K562 (cell line): ENCODE data around the gene PET100. TPM values are rescaled to one million over a fixed set of nuclear protein-coding genes. Genes with fewer than 3 reads are reported as not detected.

ENCODE experiments used
- ATAC-seq: fragments of 200-7000 bp; cut with Tn5 transposase; 3 replicates; pipeline ENCODE4 v1.9.1; 2020; ENCODE audit warnings: moderate library complexity
- BruUV-seq: library from RNA; stranded (reverse); fragments of 400-500 nt; replicated peaks from 2 replicates; lab custom pipeline; 2021; lab: Mats Ljungman, UMichigan
- CTCF ChIA-PET: fragments of 300-600 bp; formaldehyde crosslinking; extraction: SDS; loops from one replicate; lab custom pipeline; 2021; ENCODE audit warnings: low intra/inter-chr PET ratio; lab: Yijun Ruan, JAX
- POLR2A ChIA-PET: fragments of 300-600, 350-650 bp; sonication (Branson Sonifier 250); formaldehyde crosslinking; extraction: SDS; loops from one replicate; lab custom pipeline; 2021; ENCODE audit warnings: antibody characterized with exemption, inconsistent platforms; lab: Yijun Ruan, JAX
- DNase-seq, 4 experiments: peaks; one replicate each; pipeline versions ENCODE4 v3.0.0 to v3.0.0-alpha.2; 2011 to 2018; ENCODE audit warnings: low spot score in 3 of 4, mixed read lengths in 3 of 4; ENCODE audit errors: extremely low read depth in 1 of 4
- FAIRE-seq: peaks from 2 replicates; lab custom pipeline; 2011; peaks lifted over from hg19 to GRCh38; lab: Jason Lieb, UNC
- H2AFZ ChIP-seq: 2 replicates; pipeline ENCODE4 v1.6.0; 2011; ENCODE audit warnings: low read depth, low read length, control low read depth, inconsistent platforms
- H3K27ac ChIP-seq: fragments of 200-600 bp; 3 replicates; pipeline ENCODE4 v1.8.0; 2011; ENCODE audit warnings: low read depth, mild to moderate bottlenecking, control low read depth, inconsistent platforms, low read length, moderate library complexity, mixed read lengths; ENCODE audit errors: extremely low read depth
- H3K27me3 ChIP-seq, 2 experiments: fragments of 300-600 bp in 1 of 2; 2 replicates in 1 of 2; 3 replicates in 1 of 2; pipeline versions ENCODE4 v1.6.0 to v1.8.0; 2011; ENCODE audit warnings: inconsistent platforms in 2 of 2, low read length in 2 of 2, mild to moderate bottlenecking in 1 of 2, mixed read lengths in 1 of 2, moderate library complexity in 1 of 2; ENCODE audit not compliant: control insufficient read depth in 2 of 2, insufficient read depth in 2 of 2
- H3K36me3 ChIP-seq: fragments of 300-600 bp; 3 replicates; pipeline ENCODE4 v1.8.0; 2011; ENCODE audit warnings: mild to moderate bottlenecking, low read length, inconsistent platforms; ENCODE audit not compliant: control insufficient read depth, insufficient read depth
- H3K4me1 ChIP-seq, 2 experiments: fragments of 200-600 bp in 1 of 2; replicated peaks in 1 of 2; 2 replicates in 1 of 2; 3 replicates in 1 of 2; pipeline versions ENCODE4 v1.5.1 to v1.8.0; 2011; ENCODE audit warnings: inconsistent platforms in 2 of 2, low read length in 2 of 2, mild to moderate bottlenecking in 1 of 2, mixed read lengths in 1 of 2, moderate library complexity in 1 of 2; ENCODE audit not compliant: control insufficient read depth in 2 of 2, insufficient read depth in 2 of 2
- H3K4me2 ChIP-seq: 2 replicates; pipeline ENCODE4 v1.6.1; 2011; ENCODE audit warnings: low read length, control low read depth, inconsistent platforms, mixed read lengths; ENCODE audit not compliant: insufficient read depth
- H3K4me3 ChIP-seq: fragments of 200-600 bp; sonication (generic), shearing (Covaris generic); 2 replicates; pipeline ENCODE4 v1.5.1; 2016; ENCODE audit warnings: control low read depth, inconsistent platforms
- H3K79me2 ChIP-seq: fragments of 200-600 bp; 3 replicates; pipeline ENCODE4 v1.8.0; 2011; ENCODE audit warnings: low read length, inconsistent platforms; ENCODE audit not compliant: control insufficient read depth, insufficient read depth
- H3K9ac ChIP-seq, 2 experiments: 2 replicates each; pipeline versions ENCODE4 v1.6.0 to v1.6.1; 2011; ENCODE audit warnings: low read depth in 2 of 2, low read length in 2 of 2, control low read depth in 1 of 2, inconsistent platforms in 1 of 2, mild to moderate bottlenecking in 1 of 2, mixed read lengths in 1 of 2; ENCODE audit not compliant: insufficient read depth in 1 of 2
- H3K9me1 ChIP-seq: one replicate; pipeline ENCODE4 v1.6.0; 2011; ENCODE audit warnings: inconsistent platforms, mild to moderate bottlenecking, low read length, moderate library complexity; ENCODE audit not compliant: control insufficient read depth, insufficient read depth
- H3K9me3 ChIP-seq: replicated peaks from 2 replicates; pipeline ENCODE4 v1.5.1; 2011; ENCODE audit warnings: low read depth, low read length, inconsistent platforms; ENCODE audit not compliant: control insufficient read depth, insufficient read depth
- H4K20me1 ChIP-seq: replicated peaks from 2 replicates; pipeline ENCODE4 v1.6.1; 2011; ENCODE audit warnings: low read length, inconsistent platforms, mixed read lengths; ENCODE audit not compliant: control insufficient read depth, insufficient read depth
- CBFA2T3 ChIP-seq: fragments of 450-650 bp; IDR thresholded peaks from 2 replicates; pipeline ENCODE4 v1.6.1; 2017
- CEBPG ChIP-seq, 3 experiments: fragments of 200-800 bp in 1 of 3; sonication (Bioruptor generic) in 1 of 3; sonication (generic) in 1 of 3; formaldehyde crosslinking in 1 of 3; IDR thresholded peaks in 2 of 3; conservative IDR thresholded peaks in 1 of 3; 2 replicates each; pipeline versions ENCODE4 v1.6.1 to v1.8.0; 2016 to 2022; ENCODE audit warnings: missing compliant biosample characterization in 2 of 3, missing genetic modification characterization in 2 of 3, mild to moderate bottlenecking in 1 of 3, missing genetic modification reagents in 1 of 3
- FOXA3 ChIP-seq, 2 experiments: fragments of 450-650 bp in 1 of 2; sonication (generic) in 1 of 2; formaldehyde crosslinking; IDR thresholded peaks in 1 of 2; conservative IDR thresholded peaks in 1 of 2; 2 replicates each; pipeline versions ENCODE4 v1.4.0 to v1.8.0; 2020 to 2022; ENCODE audit warnings: mild to moderate bottlenecking in 2 of 2, missing genetic modification reagents in 1 of 2
- HMG20A ChIP-seq: fragments of 450-650 bp; formaldehyde crosslinking; conservative IDR thresholded peaks from 2 replicates; pipeline ENCODE4 v1.4.0; 2020; ENCODE audit warnings: mild to moderate bottlenecking, mixed read lengths
- KDM2B ChIP-seq: fragments of 250-450 bp; sonication (Bioruptor Pico); IDR thresholded peaks from 2 replicates; pipeline ENCODE4 v1.8.0; 2021; ENCODE audit warnings: mild to moderate bottlenecking, moderate library complexity
- MEIS2 ChIP-seq: fragments of 450-650 bp; IDR thresholded peaks from 2 replicates; pipeline ENCODE4 v1.6.1; 2014; ENCODE audit warnings: mild to moderate bottlenecking; ENCODE audit not compliant: partially characterized antibody
- RAD21 ChIP-seq, 2 experiments: fragments of 250-450 bp in 1 of 2; fragments of 450-650 bp in 1 of 2; sonication (Bioruptor Pico) in 1 of 2; formaldehyde crosslinking in 1 of 2; IDR thresholded peaks in 1 of 2; conservative IDR thresholded peaks in 1 of 2; 2 replicates each; pipeline versions ENCODE4 v1.4.0 to v1.8.0; 2020 to 2022; ENCODE audit warnings: mild to moderate bottlenecking in 2 of 2, moderate library complexity in 1 of 2
- TFE3 ChIP-seq: fragments of 450-650 bp; formaldehyde crosslinking; IDR thresholded peaks from 2 replicates; pipeline ENCODE4 v1.4.0; 2020; ENCODE audit warnings: mild to moderate bottlenecking, mixed read lengths
- ZNF695 ChIP-seq: fragments of 450-650 bp; formaldehyde crosslinking; IDR thresholded peaks from 2 replicates; pipeline ENCODE4 v1.4.0; 2020; ENCODE audit warnings: mild to moderate bottlenecking, moderate library complexity
- WGBS: fragments of 100-300 bp; shearing (Covaris generic); methylation state at CpG from one replicate; pipeline ENCODE4 v1.1.6; 2016; ENCODE audit warnings: low coverage, mixed read lengths; ENCODE audit not compliant: insufficient coverage; ENCODE audit errors: missing lambda C conversion rate; 5-methylcytosine and 5-hydroxymethylcytosine counted together
- in situ Hi-C: fragments of 300-500 bp; cut with MboI; formaldehyde crosslinking; loops from 4 replicates; pipeline ENCODE4 v1.15.0; 2018; ENCODE audit warnings: inconsistent platforms, mixed read lengths
- intact Hi-C: fragments of 100-400 bp; cut with micrococcal nuclease; formaldehyde crosslinking; loops from 2 replicates; pipeline ENCODE4 v1.14.2; 2022
- polyA plus RNA-seq, 8 experiments: library from polyadenylated mRNA; depleted of rRNA in 4 of 8; stranded (reverse) in 5 of 8; unstranded in 3 of 8; fragments of >200 nt; fragmentation: Nextera tagmentation in 2 of 8; fragmentation: Illumina TruSeq in 1 of 8; extraction: Ambion mirVana in 2 of 8; extraction: Trizol in 1 of 8; gene quantifications; 2 replicates each; pipeline versions ENCODE4 v1.2.1 to v1.2.3, GENCODE V29; 2011 to 2014; ENCODE audit warnings: inconsistent platforms in 1 of 8, missing spikeins in 1 of 8
- total RNA-seq, 7 experiments: library from RNA; depleted of rRNA in 6 of 7; stranded (reverse); fragments of >200 nt in 6 of 7; fragmentation: Illumina TruSeq in 2 of 7; extraction: Trizol in 2 of 7; gene quantifications; 2 replicates each; pipeline versions ENCODE4 v1.2.1 to v1.2.3, GENCODE V29; 2011 to 2021; ENCODE audit warnings: low replicate concordance in 1 of 7
- TF ChIP-seq, protein P1 (sequence below): fragments of 450-650 bp; IDR thresholded peaks from 2 replicates; pipeline ENCODE4 v1.6.1; 2017; ENCODE audit warnings: antibody characterized with exemption
- TF ChIP-seq, protein P2 (sequence below): sonication (generic); formaldehyde crosslinking; IDR thresholded peaks from 2 replicates; pipeline ENCODE4 v1.9.0; 2022; ENCODE audit warnings: mild to moderate bottlenecking, missing genetic modification reagents
- TF ChIP-seq, protein P3 (sequence below): sonication (generic); formaldehyde crosslinking; IDR thresholded peaks from 2 replicates; pipeline ENCODE4 v1.8.0; 2022; ENCODE audit warnings: missing genetic modification reagents, mild to moderate bottlenecking, borderline replicate concordance

PET100 gene
- total and polyA plus RNA-seq, 9 of the 15 experiments (the other 6 are each of a cell fraction or from before 2014, with no cell fraction given), result 62.3 to 351 (median 98.3) TPM

- peak overlapping the region; percentile 22; the same call in 1 of the 2 replicates for H2AFZ ChIP-seq
- peak overlapping the region; percentile 57; the same call in 1 of the 2 replicates for H3K4me2 ChIP-seq
- H3K9me3 ChIP-seq, result no peaks in the 10 kb centered on the region
- no peaks in the 10 kb centered on the region for H4K20me1 ChIP-seq
- in situ Hi-C loops (loop anchor here (5.0 kb wide), 1 partner anchor 92 kb away; no protein-coding TSS in a partner anchor), intact Hi-C loops (no loop called here)
- POLR2A ChIA-PET, result no interaction called here
- FAIRE-seq, result peak; percentile 71
- DNase-seq, result peak in 3 of 4 experiments; percentile 26 to 40 (median 34)
- no TSS peak for BruUV-seq
- peaks cover 3% of the 10 kb centered on the region for H3K9me1 ChIP-seq
- no peak overlapping the region for H3K4me3 ChIP-seq
- no peak overlapping the region for H3K9ac ChIP-seq
- CTCF ChIA-PET, result interaction anchor here (1.3 to 2.6 kb wide), 3 partner anchors 27 to 120 kb away, joined by 6 to 28 read pairs (median 6); no protein-coding TSS in a partner anchor
- peaks cover 15% of the 10 kb centered on the region; the same call in 2 of the 3 replicates for H3K79me2 ChIP-seq
- H3K27ac ChIP-seq, result no peak overlapping the region
- WGBS, result 26% methylated on average over 29 of the region's 30 CpGs
- ATAC-seq, result peak; percentile 12; the same call in 1 of the 3 replicates
- H3K27me3 ChIP-seq, result 0 out of 5 replicates have a peak, but pooled peaks cover 0 to 8% of the 10 kb centered on the region in 2 experiments
- H3K36me3 ChIP-seq, result peaks cover 10% of the 10 kb centered on the region; the same call in 2 of the 3 replicates
- peaks cover 10 to 26% of the 10 kb centered on the region in 2 experiments; a peak in 4 of 5 replicates for H3K4me1 ChIP-seq
- TF ChIP-seq HMG20A (CRISPR knock-in tag) (no peak), CBFA2T3 (no peak), TFE3 (CRISPR knock-in tag) (peak; percentile 89), CEBPG (CRISPR knock-in tag; IDR thresholded peaks at IDR 0.05) (no peak), CEBPG (tag; conservative IDR thresholded peaks at IDR 0.05 in 1 of 2, IDR thresholded peaks at IDR 0.05 in 1 of 2) (no peak), ZNF695 (CRISPR knock-in tag) (no peak), RAD21 (CRISPR knock-in tag; conservative IDR thresholded peaks at IDR 0.05 in 1 of 2, IDR thresholded peaks at IDR 0.05 in 1 of 2) (peak in 1 of 2 experiments; percentile 51; a peak in 3 of 4 replicates), KDM2B (CRISPR knock-in tag) (no peak), FOXA3 (CRISPR knock-in tag; conservative IDR thresholded peaks at IDR 0.05 in 1 of 2, IDR thresholded peaks at IDR 0.05 in 1 of 2) (no peak), MEIS2 (peak; percentile 38)
- TF ChIP-seq, protein P1, sequence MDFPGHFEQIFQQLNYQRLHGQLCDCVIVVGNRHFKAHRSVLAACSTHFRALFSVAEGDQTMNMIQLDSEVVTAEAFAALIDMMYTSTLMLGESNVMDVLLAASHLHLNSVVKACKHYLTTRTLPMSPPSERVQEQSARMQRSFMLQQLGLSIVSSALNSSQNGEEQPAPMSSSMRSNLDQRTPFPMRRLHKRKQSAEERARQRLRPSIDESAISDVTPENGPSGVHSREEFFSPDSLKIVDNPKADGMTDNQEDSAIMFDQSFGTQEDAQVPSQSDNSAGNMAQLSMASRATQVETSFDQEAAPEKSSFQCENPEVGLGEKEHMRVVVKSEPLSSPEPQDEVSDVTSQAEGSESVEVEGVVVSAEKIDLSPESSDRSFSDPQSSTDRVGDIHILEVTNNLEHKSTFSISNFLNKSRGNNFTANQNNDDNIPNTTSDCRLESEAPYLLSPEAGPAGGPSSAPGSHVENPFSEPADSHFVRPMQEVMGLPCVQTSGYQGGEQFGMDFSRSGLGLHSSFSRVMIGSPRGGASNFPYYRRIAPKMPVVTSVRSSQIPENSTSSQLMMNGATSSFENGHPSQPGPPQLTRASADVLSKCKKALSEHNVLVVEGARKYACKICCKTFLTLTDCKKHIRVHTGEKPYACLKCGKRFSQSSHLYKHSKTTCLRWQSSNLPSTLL, result no peak
- TF ChIP-seq, protein P2, sequence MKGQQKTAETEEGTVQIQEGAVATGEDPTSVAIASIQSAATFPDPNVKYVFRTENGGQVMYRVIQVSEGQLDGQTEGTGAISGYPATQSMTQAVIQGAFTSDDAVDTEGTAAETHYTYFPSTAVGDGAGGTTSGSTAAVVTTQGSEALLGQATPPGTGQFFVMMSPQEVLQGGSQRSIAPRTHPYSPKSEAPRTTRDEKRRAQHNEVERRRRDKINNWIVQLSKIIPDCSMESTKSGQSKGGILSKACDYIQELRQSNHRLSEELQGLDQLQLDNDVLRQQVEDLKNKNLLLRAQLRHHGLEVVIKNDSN (CRISPR knock-in tag), result peak; percentile 72
- TF ChIP-seq, protein P3, sequence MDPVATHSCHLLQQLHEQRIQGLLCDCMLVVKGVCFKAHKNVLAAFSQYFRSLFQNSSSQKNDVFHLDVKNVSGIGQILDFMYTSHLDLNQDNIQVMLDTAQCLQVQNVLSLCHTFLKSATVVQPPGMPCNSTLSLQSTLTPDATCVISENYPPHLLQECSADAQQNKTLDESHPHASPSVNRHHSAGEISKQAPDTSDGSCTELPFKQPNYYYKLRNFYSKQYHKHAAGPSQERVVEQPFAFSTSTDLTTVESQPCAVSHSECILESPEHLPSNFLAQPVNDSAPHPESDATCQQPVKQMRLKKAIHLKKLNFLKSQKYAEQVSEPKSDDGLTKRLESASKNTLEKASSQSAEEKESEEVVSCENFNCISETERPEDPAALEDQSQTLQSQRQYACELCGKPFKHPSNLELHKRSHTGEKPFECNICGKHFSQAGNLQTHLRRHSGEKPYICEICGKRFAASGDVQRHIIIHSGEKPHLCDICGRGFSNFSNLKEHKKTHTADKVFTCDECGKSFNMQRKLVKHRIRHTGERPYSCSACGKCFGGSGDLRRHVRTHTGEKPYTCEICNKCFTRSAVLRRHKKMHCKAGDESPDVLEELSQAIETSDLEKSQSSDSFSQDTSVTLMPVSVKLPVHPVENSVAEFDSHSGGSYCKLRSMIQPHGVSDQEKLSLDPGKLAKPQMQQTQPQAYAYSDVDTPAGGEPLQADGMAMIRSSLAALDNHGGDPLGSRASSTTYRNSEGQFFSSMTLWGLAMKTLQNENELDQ (CRISPR knock-in tag), result no peak
Observed at GRCh38 chr19:7678971-7679751, 49.6 kb downstream of the PET100 start.
